ENCODE measurements around the gene AP4M1. TPM values are rescaled to one million over a fixed set of nuclear protein-coding genes. Genes with fewer than 3 reads are reported as not detected.
A peak's percentile ranks its signal among the peaks of the same experiment; 100 is the strongest.

AP4M1 gene
- total and polyA plus RNA-seq, 10 of the 15 experiments (the other 5 are each of a cell fraction or from before 2014, with no cell fraction given) = 0.77 to 16.1 (median 13.0) TPM

DNA sequence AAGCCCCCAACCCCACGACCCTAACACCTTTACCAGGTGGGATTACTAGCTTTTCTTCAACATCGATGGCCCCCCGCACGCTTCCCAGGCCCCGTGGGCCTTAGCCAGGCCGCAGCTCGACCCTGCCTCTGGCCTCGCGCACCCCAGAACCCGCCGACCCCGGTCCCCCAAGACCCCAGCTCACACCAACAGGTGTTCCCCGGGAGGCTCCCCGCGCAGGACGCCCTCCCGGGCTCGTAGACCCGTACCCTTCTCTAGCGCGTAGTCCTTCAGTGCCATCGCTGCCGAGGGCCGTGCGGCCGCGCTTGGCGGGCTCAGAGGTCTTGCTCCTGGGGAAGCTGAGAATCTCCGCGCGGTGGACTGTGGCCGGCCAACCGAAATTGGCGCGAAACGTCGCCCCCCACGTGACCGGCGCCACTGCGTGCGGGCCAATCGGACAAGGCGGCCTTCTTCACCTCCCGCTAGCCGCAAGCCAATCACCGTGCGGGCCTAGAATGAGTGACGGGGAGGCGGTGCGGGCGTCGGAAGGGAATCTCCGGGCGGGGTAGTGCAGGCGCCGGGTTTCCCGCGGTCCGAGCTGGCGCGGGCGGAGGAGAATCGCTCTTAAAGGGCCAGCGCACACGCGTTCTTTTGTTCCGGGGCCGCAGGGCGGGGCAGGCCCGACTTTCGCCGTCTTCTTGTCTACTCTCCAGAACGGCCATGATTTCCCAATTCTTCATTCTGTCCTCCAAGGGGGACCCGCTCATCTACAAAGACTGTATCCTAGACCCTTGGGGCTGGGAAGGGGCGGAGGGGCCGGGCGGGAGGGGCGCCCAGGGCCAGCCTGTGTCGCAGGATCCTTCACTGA is at the start of gene AP4M1, which contains the start of gene MCM7 (continued):
- TF ChIP-seq NFXL1 (IDR thresholded peaks at IDR 0.05; ENCODE audit: borderline replicate concordance) (no peak), DPF2 (IDR thresholded peaks at IDR 0.05) (peak; percentile 97), POU2F2 (IDR thresholded peaks at IDR 0.05; ENCODE audit: borderline replicate concordance, low read depth, low read length) (peak; percentile 28; the same call in 1 of the 3 replicates), ZNF622 (IDR thresholded peaks at IDR 0.05) (no peak), CBX5 (IDR thresholded peaks at IDR 0.05; ENCODE audit: low read depth) (no peak), IKZF2 (IDR thresholded peaks at IDR 0.05) (no peak), ZNF217 (IDR thresholded peaks at IDR 0.05) (no peak), GABPA (IDR thresholded peaks at IDR 0.05; ENCODE audit: low read depth) (0 out of 2 replicates have a peak, but pooled peaks have one; percentile 12), SREBF1 (IDR thresholded peaks at IDR 0.05; ENCODE audit: low read length) (no peak), NFIC (IDR thresholded peaks at IDR 0.05; ENCODE audit: low read depth, low read length) (no peak), ELK1 (IDR thresholded peaks at IDR 0.05; ENCODE audit: low read depth, low read length) (no peak), SP1 (IDR thresholded peaks at IDR 0.05; ENCODE audit: low read depth, low read length) (peak; percentile 94), MYC (IDR thresholded peaks at IDR 0.05; ENCODE audit: insufficient read depth, insufficient read length, insufficient replicate concordance, low read length, severe bottlenecking) (no peak), NBN (IDR thresholded peaks at IDR 0.05) (no peak), ZNF384 (IDR thresholded peaks at IDR 0.05; ENCODE audit: borderline replicate concordance, low read depth, low read length) (no peak), BACH1 (IDR thresholded peaks at IDR 0.05; ENCODE audit: borderline replicate concordance) (no peak), E2F4 (IDR thresholded peaks at IDR 0.05; ENCODE audit: low read depth, low read length) (peak; percentile 87), PAX8 (IDR thresholded peaks at IDR 0.05) (no peak), HCFC1 (IDR thresholded peaks at IDR 0.05; ENCODE audit: low read length) (no peak; the same call in 1 of the 2 replicates)
- TF ChIP-seq, protein P1, sequence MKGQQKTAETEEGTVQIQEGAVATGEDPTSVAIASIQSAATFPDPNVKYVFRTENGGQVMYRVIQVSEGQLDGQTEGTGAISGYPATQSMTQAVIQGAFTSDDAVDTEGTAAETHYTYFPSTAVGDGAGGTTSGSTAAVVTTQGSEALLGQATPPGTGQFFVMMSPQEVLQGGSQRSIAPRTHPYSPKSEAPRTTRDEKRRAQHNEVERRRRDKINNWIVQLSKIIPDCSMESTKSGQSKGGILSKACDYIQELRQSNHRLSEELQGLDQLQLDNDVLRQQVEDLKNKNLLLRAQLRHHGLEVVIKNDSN (IDR thresholded peaks at IDR 0.05; ENCODE audit: borderline replicate concordance, extremely low read length, insufficient read depth, low read depth, low read length) = peak; percentile 99
- TF ChIP-seq, protein P2, sequence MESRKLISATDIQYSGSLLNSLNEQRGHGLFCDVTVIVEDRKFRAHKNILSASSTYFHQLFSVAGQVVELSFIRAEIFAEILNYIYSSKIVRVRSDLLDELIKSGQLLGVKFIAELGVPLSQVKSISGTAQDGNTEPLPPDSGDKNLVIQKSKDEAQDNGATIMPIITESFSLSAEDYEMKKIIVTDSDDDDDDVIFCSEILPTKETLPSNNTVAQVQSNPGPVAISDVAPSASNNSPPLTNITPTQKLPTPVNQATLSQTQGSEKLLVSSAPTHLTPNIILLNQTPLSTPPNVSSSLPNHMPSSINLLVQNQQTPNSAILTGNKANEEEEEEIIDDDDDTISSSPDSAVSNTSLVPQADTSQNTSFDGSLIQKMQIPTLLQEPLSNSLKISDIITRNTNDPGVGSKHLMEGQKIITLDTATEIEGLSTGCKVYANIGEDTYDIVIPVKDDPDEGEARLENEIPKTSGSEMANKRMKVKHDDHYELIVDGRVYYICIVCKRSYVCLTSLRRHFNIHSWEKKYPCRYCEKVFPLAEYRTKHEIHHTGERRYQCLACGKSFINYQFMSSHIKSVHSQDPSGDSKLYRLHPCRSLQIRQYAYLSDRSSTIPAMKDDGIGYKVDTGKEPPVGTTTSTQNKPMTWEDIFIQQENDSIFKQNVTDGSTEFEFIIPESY (IDR thresholded peaks at IDR 0.05) = no peak
- TF ChIP-seq, protein P3, sequence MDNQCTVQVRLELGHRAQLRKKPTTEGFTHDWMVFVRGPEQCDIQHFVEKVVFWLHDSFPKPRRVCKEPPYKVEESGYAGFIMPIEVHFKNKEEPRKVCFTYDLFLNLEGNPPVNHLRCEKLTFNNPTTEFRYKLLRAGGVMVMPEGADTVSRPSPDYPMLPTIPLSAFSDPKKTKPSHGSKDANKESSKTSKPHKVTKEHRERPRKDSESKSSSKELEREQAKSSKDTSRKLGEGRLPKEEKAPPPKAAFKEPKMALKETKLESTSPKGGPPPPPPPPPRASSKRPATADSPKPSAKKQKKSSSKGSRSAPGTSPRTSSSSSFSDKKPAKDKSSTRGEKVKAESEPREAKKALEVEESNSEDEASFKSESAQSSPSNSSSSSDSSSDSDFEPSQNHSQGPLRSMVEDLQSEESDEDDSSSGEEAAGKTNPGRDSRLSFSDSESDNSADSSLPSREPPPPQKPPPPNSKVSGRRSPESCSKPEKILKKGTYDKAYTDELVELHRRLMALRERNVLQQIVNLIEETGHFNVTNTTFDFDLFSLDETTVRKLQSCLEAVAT (IDR thresholded peaks at IDR 0.05) = 0 out of 2 replicates have a peak, but pooled peaks have one; percentile 2
- TF ChIP-seq, protein P4, sequence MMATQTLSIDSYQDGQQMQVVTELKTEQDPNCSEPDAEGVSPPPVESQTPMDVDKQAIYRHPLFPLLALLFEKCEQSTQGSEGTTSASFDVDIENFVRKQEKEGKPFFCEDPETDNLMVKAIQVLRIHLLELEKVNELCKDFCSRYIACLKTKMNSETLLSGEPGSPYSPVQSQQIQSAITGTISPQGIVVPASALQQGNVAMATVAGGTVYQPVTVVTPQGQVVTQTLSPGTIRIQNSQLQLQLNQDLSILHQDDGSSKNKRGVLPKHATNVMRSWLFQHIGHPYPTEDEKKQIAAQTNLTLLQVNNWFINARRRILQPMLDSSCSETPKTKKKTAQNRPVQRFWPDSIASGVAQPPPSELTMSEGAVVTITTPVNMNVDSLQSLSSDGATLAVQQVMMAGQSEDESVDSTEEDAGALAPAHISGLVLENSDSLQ (IDR thresholded peaks at IDR 0.05) = peak; percentile 99
